Fibroblast of skin of back (primary cell): Measurements from ENCODE around the gene DCAF10.
"Not testable (repeated sequence)": the region's sequence is repeated elsewhere in the genome, so short reads cannot be mapped to it uniquely, and the experiment has no call there.

Experiments
- DNase-seq: peaks from one replicate; pipeline ENCODE4 v3.0.0-alpha.2; 2013

Gene DCAF10

GRCh38 chr9:37870799-37871176 lies 70.2 kb downstream of the DCAF10 start:
- no peak for DNase-seq

GRCh38 chr9:37873955-37874354 lies 73.4 kb downstream of the DCAF10 start:
- DNase-seq: no peak

DNA sequence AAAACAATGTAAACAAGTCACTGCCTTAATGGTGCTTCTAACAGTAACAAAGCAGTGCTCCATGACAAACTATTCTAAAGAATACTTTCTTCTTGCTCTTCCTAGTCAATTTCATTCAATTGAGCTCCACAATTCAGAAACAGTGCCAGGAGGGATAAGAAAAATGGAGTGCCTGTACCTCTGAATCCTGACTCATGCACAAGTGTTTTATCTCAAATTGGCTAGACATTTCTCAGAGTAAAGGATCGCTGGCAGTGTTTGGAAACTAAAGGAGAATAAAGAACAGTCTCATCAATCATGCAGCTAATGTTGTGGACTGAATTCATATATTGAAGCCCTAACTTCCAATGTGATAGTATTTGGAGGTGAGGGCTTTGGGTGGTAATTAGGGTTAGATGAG lies 75.8 kb downstream of the DCAF10 start:
- DNase-seq: no peak

GRCh38 chr9:37880916-37881479 lies 80.4 kb downstream of the DCAF10 start:
- DNase-seq: no peak

GRCh38 chr9:37887977-37888583 lies 87.5 kb downstream of the DCAF10 start:
- not testable (repeated sequence) for DNase-seq

- no peak for DNase-seq
Measured at GRCh38 chr9:37889536-37889935, 88.9 kb downstream of the DCAF10 start.

DNA sequence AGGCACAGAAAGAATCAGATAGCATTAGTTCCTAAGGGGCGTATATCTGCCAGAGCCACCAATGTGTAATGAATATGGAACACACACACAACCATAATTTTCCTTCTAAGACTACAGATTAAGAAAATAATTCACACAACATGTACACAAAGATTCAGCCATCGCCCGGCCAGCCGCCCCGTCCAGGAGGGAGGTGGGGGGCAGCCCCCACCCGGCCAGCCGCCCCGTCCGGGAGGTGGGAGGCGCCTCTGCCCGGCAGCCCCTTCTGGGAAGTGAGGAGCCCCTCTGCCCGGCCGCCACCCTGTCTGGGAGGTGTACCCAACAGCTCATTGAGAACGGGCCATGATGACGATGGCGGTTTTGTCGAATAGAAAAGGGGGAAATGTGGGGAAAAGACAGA lies 90.4 kb downstream of the DCAF10 start:
- DNase-seq: not testable (repeated sequence)

DNA sequence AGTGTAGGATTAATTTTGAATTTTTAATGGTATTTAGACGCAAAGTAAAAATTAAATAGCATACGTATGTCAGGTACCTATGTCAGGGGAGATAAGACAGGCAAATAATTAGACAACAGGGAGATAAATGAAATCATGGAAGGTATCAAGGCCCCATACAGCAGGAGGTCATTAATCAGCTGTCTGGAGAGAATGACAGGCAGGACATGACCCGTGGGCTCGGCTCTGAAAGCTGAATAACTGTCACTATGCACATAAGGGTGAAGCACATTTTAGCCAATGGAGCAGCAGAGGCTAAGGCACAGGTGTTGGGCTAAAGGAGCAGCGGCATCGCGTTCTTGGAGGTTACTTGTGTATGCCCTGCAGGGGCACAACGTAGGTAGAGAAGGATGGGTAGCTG lies 91.5 kb downstream of the DCAF10 start:
- no peak for DNase-seq

DNA sequence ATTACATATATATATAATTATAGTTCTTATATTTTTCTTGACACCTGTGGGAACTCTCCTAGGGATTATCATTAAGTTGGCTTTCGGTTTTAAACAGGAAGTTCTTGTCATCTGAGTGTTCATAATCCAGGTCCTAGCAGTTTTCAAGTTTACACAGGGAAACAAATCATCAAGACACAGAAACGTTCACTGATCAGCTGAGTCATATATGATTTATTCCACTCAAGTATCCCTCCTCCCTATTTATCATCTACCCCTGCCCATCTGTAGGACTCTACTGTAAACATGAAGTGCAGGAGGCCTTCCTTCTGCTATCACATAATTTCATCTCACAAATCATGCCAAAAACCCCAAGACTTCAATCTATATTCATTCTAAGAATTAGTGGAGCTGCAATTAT lies 97.1 kb downstream of the DCAF10 start:
- no peak for DNase-seq

GRCh38 chr9:37899041-37899440 lies 98.4 kb downstream of the DCAF10 start:
- DNase-seq: peak; percentile 78

DNA sequence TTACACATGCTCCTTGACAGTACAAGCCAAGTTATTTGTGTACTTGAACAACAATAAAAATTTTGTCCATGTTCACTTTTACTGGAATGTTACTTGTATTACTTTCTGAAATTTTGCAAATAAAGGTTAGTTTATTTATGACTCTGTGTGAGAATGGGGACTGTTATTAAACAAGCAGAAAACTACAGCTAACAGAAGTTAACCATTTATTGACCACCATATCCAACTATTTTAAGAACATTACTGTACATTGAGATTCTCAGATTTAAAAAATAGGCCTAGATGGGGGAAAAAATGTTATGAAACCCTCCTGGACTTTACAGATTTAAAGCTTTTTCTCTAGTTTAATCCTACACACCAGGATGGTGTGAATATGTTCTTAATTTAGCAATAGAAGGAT lies 101.5 kb downstream of the DCAF10 start:
- no peak for DNase-seq

- DNase-seq: peak; percentile 36
Measured at GRCh38 chr9:37902796-37903646, 102.4 kb downstream of the DCAF10 start.

DNA sequence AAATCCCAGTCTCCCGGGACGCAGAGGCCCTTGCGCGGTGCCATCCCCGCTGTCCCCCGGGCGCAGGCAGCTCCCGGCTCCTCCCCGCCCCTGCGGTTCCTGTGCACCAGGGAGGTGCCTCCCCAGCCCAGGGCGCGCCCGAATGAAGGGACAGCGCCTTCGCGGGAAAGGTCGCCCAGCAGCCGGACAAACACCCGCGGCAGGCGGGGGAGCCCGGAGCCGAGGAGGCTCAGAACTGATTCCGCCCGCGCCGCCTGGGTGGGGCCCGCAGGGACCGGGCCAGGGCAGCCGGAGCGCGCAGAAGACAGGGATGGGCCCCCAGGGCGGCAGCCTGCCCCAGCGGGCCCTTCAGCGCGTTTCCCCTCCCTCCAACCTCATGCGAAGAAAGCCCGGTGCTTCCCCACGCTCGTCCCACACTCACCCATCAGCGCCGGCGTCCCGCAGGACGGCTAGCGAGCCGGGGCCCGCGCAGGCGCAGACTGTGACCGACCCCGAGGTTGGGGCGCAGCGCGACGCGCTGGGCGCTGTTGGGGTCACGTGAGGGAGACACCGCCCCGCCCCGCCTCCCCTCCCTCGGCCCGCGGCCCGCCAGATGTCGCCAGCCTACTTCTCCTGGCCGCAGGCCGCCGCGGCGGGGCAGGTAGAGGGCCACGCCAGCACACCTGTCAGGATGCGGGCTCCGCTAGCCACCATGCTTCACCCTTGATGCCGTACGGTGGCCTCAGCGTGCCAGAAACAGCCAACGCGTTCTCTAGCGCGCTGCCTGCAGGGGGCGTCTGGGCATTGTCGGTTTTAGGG lies 103.2 kb downstream of the DCAF10 start, which contains the start of gene SLC25A51:
SLC25A51 (minus strand) TSS at position 481 of the 798 bp plus-strand sequence. CDS start 15,577 bp downstream, outside the sequence.
- peak; percentile 91 for DNase-seq

GRCh38 chr9:37904445-37905130 lies 104.0 kb downstream of the DCAF10 start:
- peak; percentile 46 for DNase-seq

DNA sequence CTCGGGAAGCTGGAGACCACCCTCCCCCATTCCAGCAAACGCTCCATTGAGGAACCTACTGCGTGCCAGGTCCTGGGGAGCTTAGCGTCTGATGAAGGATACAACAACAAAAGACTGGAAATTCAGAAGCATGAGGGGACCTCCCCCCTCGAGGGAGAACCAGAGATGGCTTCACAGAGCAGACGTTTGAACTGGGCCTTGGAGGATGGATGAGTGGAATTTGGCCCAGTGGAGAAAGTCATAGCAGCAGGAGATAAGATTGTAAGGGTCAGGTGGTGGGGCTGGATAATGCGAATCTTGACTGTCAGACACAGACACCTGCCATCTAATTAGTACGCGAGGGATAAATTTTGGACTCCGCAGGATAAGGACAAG lies 104.5 kb downstream of the DCAF10 start:
- no peak for DNase-seq

DNA sequence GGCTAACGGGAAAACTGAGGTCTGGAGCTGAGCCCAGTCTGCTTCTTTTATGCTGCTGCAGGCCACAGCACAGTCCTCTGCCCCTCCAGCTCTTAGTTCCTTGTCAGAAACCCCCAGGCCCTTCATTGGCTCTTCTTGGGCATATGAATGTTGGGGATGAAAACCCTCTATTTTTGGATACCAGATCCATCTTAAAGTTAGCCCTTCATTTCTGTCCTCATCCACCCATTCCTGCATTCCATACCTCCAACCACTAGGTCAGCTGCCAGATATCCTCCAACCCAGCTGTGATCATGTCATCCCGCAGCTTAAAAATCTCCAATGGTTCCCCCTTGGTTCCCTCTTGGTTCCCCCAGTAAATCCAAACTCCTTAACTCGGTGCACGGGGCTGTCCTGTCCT lies 105.2 kb downstream of the DCAF10 start:
- DNase-seq: no peak

DNA sequence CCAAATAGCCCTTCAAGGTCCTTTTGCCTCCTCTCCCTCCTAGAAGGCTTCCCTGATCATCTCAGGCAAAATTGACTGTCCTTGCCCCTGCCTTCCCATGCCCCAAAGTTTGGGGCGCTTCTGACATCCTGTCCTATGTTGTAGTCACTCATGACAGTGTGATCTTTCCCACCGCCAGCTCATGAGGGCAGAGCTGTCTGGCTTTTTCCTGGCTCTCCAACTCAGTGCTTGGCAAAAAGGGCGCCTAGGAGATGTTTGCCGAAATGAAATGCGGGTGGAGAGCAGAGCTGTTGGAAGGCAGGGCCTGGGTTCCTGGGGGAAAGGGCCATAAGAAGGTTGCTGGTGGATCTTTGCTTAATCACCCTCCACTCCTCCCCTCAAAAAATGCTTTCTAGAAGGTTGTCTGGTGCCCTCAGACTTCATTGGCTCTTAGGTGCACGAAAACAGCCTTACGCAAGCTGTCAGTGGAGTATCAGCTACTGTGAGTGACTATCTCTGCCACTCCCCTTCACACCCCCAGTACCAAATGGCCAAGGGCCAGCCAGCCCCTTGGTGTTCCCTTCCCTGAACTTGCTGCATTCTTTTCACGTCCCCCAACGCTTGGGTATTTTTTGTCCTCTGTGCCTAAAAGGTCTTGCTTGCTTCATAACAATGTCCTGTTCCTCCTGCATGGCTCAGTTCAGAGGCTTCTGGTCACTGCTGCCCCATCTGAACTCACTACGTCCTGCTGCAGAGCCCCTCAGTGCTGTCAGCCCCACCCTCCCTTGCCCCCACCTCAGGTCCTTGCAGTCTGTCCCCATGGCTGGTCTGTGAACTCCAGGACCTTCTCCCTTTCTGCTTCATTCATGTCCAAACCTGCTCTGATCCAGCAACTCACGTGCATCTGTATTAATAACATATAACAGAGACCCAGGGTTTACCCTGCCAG lies 106.0 kb downstream of the DCAF10 start:
- DNase-seq: no peak

DNA sequence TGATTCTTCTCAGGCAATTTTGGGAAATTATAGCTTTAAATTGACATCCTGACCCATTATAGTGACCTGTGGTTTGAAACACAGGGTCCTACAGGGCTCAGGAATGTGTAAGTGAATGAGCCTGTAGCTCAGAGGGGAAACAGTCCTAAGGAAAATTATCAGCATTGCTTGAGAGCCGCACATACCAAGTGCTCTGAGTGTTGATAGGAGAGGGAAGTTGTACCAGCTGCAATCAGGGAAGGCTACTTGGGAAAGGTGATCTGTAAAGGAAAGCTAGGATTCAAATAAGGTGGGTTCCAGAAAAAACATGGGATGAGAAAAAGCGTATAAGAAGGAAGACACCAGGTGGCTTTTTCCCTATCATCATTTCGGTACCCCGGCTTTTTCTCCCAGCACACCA lies 107.7 kb downstream of the DCAF10 start:
- DNase-seq: no peak

DNA sequence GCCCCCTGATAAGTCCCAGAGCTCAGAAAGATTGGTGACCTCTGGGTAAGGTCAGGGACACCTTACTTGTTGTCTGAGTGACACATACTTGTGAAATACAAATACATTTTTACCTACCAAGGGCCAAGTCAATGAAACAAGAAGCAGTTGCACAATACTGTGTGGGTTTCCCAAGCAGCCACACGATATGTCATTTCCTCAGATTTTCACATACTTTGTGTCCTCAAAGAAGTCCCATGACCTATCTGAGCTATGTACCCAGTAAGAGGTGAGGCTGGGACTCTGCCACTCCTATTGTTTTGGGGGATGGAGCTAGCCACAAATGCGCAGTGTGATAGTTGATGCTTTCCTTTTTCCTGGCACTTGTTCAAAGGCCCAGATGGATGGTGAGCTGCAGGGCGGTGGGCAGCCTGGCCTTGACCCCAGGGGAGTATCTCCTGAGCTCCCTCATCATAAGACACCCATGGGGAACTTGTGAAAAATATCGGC lies 108.1 kb downstream of the DCAF10 start:
- no peak for DNase-seq

DNA sequence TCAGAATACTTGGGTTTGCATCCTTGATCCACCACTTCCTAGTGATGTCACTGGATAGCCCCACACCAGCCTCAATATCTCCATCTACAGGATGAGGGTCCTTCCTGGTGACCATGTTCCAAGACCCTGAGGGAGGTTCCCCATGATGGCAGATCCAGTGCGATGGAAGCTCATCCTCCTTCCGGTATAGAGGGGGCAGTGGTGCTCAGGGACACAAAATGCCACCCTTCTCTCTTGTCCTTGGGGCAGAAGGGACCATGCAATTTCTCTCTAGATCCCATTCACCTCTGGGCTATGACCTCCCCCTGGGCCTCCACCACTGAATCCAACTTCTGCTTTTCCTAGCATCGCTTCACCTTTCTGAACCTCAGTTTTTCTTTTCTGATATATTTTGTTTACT lies 108.7 kb downstream of the DCAF10 start:
- no peak for DNase-seq

DNA sequence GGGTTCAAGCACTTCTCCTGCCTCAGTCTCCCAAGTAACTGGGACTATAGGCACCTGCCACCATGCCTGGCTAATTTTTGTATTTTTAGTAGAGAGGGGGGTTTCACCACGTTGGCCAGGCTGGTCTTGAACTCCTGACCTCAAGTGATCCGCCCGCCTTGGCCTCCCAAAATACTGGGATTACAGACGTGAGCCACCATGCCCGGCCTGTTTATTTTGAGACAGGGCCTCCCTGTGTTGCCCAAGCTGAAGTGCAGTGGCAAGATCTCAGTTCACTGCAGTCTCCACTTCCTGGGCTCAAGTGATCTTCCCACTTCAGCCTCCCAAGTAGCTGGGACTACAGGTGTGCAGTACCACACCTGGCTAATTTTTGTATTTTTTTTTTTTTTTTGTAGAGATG lies 109.2 kb downstream of the DCAF10 start:
- not testable (repeated sequence) for DNase-seq
